IMR-90 (cell line): ENCODE measurements around the gene LAMTOR4. TPM values are rescaled to one million over a fixed set of nuclear protein-coding genes. Genes with fewer than 3 reads are reported as not detected.

ENCODE experiments used
- ATAC-seq: fragments of 200-7000 bp; cut with Tn5 transposase; 2 replicates; pipeline ENCODE4 v1.9.1; 2020; ENCODE audit warnings: low read depth, mild to moderate bottlenecking, moderate library complexity
- BruUV-seq: library from RNA; stranded (reverse); fragments of 400-500 nt; replicated peaks from 2 replicates; lab custom pipeline; 2021; lab: Mats Ljungman, UMichigan
- CTCF ChIA-PET: fragments of 300-600 bp; formaldehyde crosslinking; extraction: SDS; loops from one replicate; lab custom pipeline; 2021; ENCODE audit warnings: antibody characterized with exemption; lab: Yijun Ruan, JAX
- POLR2A ChIA-PET: fragments of 300-600 bp; sonication (Branson Sonifier 250); formaldehyde crosslinking; loops from one replicate; lab custom pipeline; 2022; ENCODE audit warnings: antibody characterized with exemption; ENCODE audit not compliant: unreplicated experiment; lab: Charles Lee
- DNase-seq: peaks from one replicate; pipeline ENCODE4 v3.0.0; 2013
- H2AFZ ChIP-seq: replicated peaks from 2 replicates; pipeline ENCODE3; 2013; ENCODE audit warnings: low read length, mild to moderate bottlenecking; ENCODE audit not compliant: poor library complexity
- H2AK5ac ChIP-seq: 2 replicates; pipeline ENCODE4 v1.6.1; 2013; ENCODE audit warnings: low read depth, low read length, inconsistent platforms
- H2AK9ac ChIP-seq: replicated peaks from 2 replicates; pipeline ENCODE3; 2013; ENCODE audit warnings: mild to moderate bottlenecking, low read depth, low read length, moderate library complexity; ENCODE audit not compliant: poor library complexity
- H2BK120ac ChIP-seq: 2 replicates; pipeline ENCODE4 v1.6.1; 2013; ENCODE audit warnings: low read depth, low read length, inconsistent platforms
- H2BK15ac ChIP-seq: 3 replicates; pipeline ENCODE4 v1.6.1; 2013; ENCODE audit warnings: low read depth, low read length, inconsistent platforms
- H2BK20ac ChIP-seq: 2 replicates; pipeline ENCODE4 v1.6.1; 2013; ENCODE audit warnings: low read depth, mild to moderate bottlenecking, inconsistent platforms, low read length, moderate library complexity
- H2BK5ac ChIP-seq: 2 replicates; pipeline ENCODE4 v1.6.1; 2013; ENCODE audit warnings: mild to moderate bottlenecking, low read depth, low read length, inconsistent platforms; ENCODE audit not compliant: poor library complexity, severe bottlenecking
- H3K14ac ChIP-seq: replicated peaks from 2 replicates; pipeline ENCODE4 v1.6.1; 2013; ENCODE audit warnings: low read depth, low read length, inconsistent platforms
- H3K18ac ChIP-seq: 2 replicates; pipeline ENCODE4 v1.6.1; 2013; ENCODE audit warnings: low read depth, low read length, control low read depth
- H3K23ac ChIP-seq: 2 replicates; pipeline ENCODE4 v1.6.1; 2013; ENCODE audit warnings: low read depth, low read length, inconsistent platforms
- H3K27ac ChIP-seq: 2 replicates; pipeline ENCODE4 v1.5.1; 2013; ENCODE audit warnings: mild to moderate bottlenecking, control low read depth, low read length; ENCODE audit not compliant: insufficient read depth
- H3K27me3 ChIP-seq: 2 replicates; pipeline ENCODE4 v1.6.1; 2013; ENCODE audit warnings: low read length; ENCODE audit not compliant: control insufficient read depth, insufficient read depth
- H3K36me3 ChIP-seq: 2 replicates; pipeline ENCODE4 v1.6.1; 2013; ENCODE audit warnings: low read length, mixed read lengths; ENCODE audit not compliant: control insufficient read depth, insufficient read depth
- H3K4ac ChIP-seq: 2 replicates; pipeline ENCODE4 v1.6.1; 2013; ENCODE audit warnings: low read depth, low read length, inconsistent platforms
- H3K4me1 ChIP-seq: 2 replicates; pipeline ENCODE4 v1.6.1; 2013; ENCODE audit warnings: low read length, mixed read lengths; ENCODE audit not compliant: control insufficient read depth, insufficient read depth
- H3K4me2 ChIP-seq: 2 replicates; pipeline ENCODE4 v1.6.1; 2013; ENCODE audit warnings: low read depth, mild to moderate bottlenecking, control low read depth, low read length, moderate library complexity
- H3K4me3 ChIP-seq: 2 replicates; pipeline ENCODE4 v1.5.1; 2013; ENCODE audit warnings: low read depth, mild to moderate bottlenecking, control low read depth, low read length, moderate library complexity; ENCODE audit not compliant: insufficient read depth
- H3K56ac ChIP-seq: 2 replicates; pipeline ENCODE4 v1.6.1; 2013; ENCODE audit warnings: low read length, inconsistent platforms; ENCODE audit not compliant: insufficient read depth; ENCODE audit errors: extremely low read depth
- H3K79me1 ChIP-seq, 2 experiments: 2 replicates each; pipeline ENCODE4 v1.6.1; 2013; ENCODE audit warnings: low read length in 2 of 2, inconsistent platforms in 1 of 2, low read depth in 1 of 2
- H3K9ac ChIP-seq: 2 replicates; pipeline ENCODE4 v1.6.1; 2013; ENCODE audit warnings: low read depth, low read length, control low read depth
- H3K9me1 ChIP-seq: 2 replicates; pipeline ENCODE4 v1.6.1; 2013; ENCODE audit warnings: low read length, inconsistent platforms; ENCODE audit not compliant: insufficient read depth
- H3K9me3 ChIP-seq: 2 replicates; pipeline ENCODE4 v1.6.1; 2013; ENCODE audit warnings: low read length; ENCODE audit not compliant: control insufficient read depth, insufficient read depth
- H4K20me1 ChIP-seq: 2 replicates; pipeline ENCODE4 v1.6.1; 2013; ENCODE audit warnings: low read length, inconsistent platforms; ENCODE audit not compliant: insufficient read depth
- H4K5ac ChIP-seq: 2 replicates; pipeline ENCODE4 v1.6.1; 2013; ENCODE audit warnings: mild to moderate bottlenecking, low read depth, low read length, control low read depth
- H4K8ac ChIP-seq, 2 experiments: 2 replicates each; pipeline ENCODE4 v1.6.1; 2013; ENCODE audit warnings: low read depth in 2 of 2, low read length in 2 of 2, control low read depth in 1 of 2, inconsistent platforms in 1 of 2
- H4K91ac ChIP-seq: 2 replicates; pipeline ENCODE4 v1.6.1; 2013; ENCODE audit warnings: low read depth, low read length, inconsistent platforms; ENCODE audit not compliant: insufficient read depth
- CHD1 ChIP-seq: IDR thresholded peaks from 2 replicates; pipeline ENCODE4 v1.6.1; 2012; ENCODE audit warnings: low read depth, low read length, improper control_type of control experiment
- FOS ChIP-seq: fragments of 150-350 bp; IDR thresholded peaks from 2 replicates; pipeline ENCODE4 v1.6.1; 2016; ENCODE audit warnings: low read depth, low read length
- RAD21 ChIP-seq: IDR thresholded peaks from 2 replicates; pipeline ENCODE4 v1.6.1; 2012; ENCODE audit warnings: low read length, improper control_type of control experiment
- SMC3 ChIP-seq: fragments of 150-350 bp; IDR thresholded peaks from 2 replicates; pipeline ENCODE4 v1.6.1; 2016; ENCODE audit warnings: low read depth, mild to moderate bottlenecking, antibody characterized with exemption, low read length, moderate library complexity
- WGBS, 2 experiments: methylation state at CpG; one replicate each; pipeline versions ENCODE4 v1.1.5 to v1.1.7; 2013; ENCODE audit warnings: missing lambda C conversion rate in 2 of 2; ENCODE audit not compliant: insufficient read length in 1 of 2; ENCODE audit errors: extremely low coverage in 2 of 2; 5-methylcytosine and 5-hydroxymethylcytosine counted together
- dilution Hi-C: fragments of 300-500 bp; cut with HindIII; formaldehyde crosslinking; loops from one replicate; pipeline ENCODE4 v1.14.3; 2018; ENCODE audit warnings: low sequenced_read_pairs; ENCODE audit not compliant: unreplicated experiment
- in situ Hi-C: fragments of 300-500 bp; cut with MboI; formaldehyde crosslinking; loops from 3 replicates; pipeline ENCODE4 v1.14.3; 2019; ENCODE audit warnings: low sequenced_read_pairs, inconsistent platforms, mixed read lengths
- intact Hi-C: fragments of 100-400 bp; cut with micrococcal nuclease; formaldehyde crosslinking; loops from 2 replicates; pipeline ENCODE4 v1.10.0; 2022
- polyA plus RNA-seq, 3 experiments: library from polyadenylated mRNA; depleted of rRNA; stranded (reverse); fragments of >200 nt; gene quantifications; 2 replicates each; pipeline ENCODE4 v1.2.3, GENCODE V29; 2012; ENCODE audit warnings: low replicate concordance in 1 of 3
- total RNA-seq: library from RNA; depleted of rRNA; stranded (reverse); fragments of >200 nt; gene quantifications from 2 replicates; pipeline ENCODE4 v1.2.3, GENCODE V29; 2012
- TF ChIP-seq, protein P1 (sequence below): fragments of 150-350 bp; IDR thresholded peaks from 2 replicates; pipeline ENCODE4 v1.6.1; 2017; ENCODE audit warnings: mild to moderate bottlenecking, antibody characterized with exemption, low read length, low read depth

The LAMTOR4 gene
- total and polyA plus RNA-seq, 2 of the 4 experiments (the other 2 are of a cell fraction) = 134 to 268 TPM

GRCh38 chr7:100160067-100160466 lies 11.3 kb downstream of the LAMTOR4 start:
- Histone ChIP-seq H4K8ac (no peak overlapping the region; a peak in 1 of 4 replicates), H3K4me3 (no peak overlapping the region), H3K79me1 (peaks cover 10 to 36% of the 10 kb centered on the region in 2 experiments; a peak in 3 of 4 replicates), H4K20me1 (peaks cover 16% of the 10 kb centered on the region), H3K27ac (no peak overlapping the region), H2AK5ac (no peak overlapping the region), H2BK20ac (no peak overlapping the region), H3K9ac (no peak overlapping the region), H3K56ac (no peak overlapping the region), H3K36me3 (peaks cover 20% of the 10 kb centered on the region), H3K4me2 (no peak overlapping the region), H3K18ac (no peak overlapping the region), H2BK120ac (no peak overlapping the region), H3K23ac (no peak overlapping the region), H4K5ac (no peak overlapping the region), H3K27me3 (no peaks in the 10 kb centered on the region), H3K14ac (no peak overlapping the region), H4K91ac (no peak overlapping the region), H3K9me1 (peaks cover 2% of the 10 kb centered on the region; the same call in 1 of the 2 replicates), H2AFZ (no peak overlapping the region), H2BK15ac (no peak overlapping the region), H3K4me1 (peaks cover 6% of the 10 kb centered on the region), H2AK9ac (peak overlapping the region; percentile 68), H2BK5ac (no peak overlapping the region), H3K9me3 (no peaks in the 10 kb centered on the region), H3K4ac (no peak overlapping the region)
- in situ Hi-C loops = no loop called here
- dilution Hi-C loops = no loop called here
- ChIA-PET CTCF (no interaction called here), POLR2A (no interaction called here)
- intact Hi-C loops = no loop called here
- BruUV-seq = no TSS peak
- WGBS, 2 experiments = 91% methylated on average over 13 of the region's 18 CpGs; no CpG with 5 or more reads in 1 of the 2 experiments
- no peak for ATAC-seq
- no peak for TF ChIP-seq FOS
- TF ChIP-seq, protein P1, sequence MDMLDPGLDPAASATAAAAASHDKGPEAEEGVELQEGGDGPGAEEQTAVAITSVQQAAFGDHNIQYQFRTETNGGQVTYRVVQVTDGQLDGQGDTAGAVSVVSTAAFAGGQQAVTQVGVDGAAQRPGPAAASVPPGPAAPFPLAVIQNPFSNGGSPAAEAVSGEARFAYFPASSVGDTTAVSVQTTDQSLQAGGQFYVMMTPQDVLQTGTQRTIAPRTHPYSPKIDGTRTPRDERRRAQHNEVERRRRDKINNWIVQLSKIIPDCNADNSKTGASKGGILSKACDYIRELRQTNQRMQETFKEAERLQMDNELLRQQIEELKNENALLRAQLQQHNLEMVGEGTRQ = no peak
- TF ChIP-seq RAD21 = no peak
- no peak for TF ChIP-seq SMC3
- no peak for TF ChIP-seq CHD1
- DNase-seq = no peak
